GM12878 (cell line): Measurements from ENCODE around the gene SARDH. TPM values are rescaled to one million over a fixed set of nuclear protein-coding genes. Genes with fewer than 3 reads are reported as not detected.

ENCODE experiments used
- ATAC-seq: fragments of 200-7000 bp; cut with Tn5 transposase; 3 replicates; pipeline ENCODE4 v1.9.1; 2020; ENCODE audit warnings: mild to moderate bottlenecking, moderate library complexity
- BruUV-seq: library from RNA; stranded (reverse); fragments of 400-500 nt; replicated peaks from 2 replicates; lab custom pipeline; 2021; lab: Mats Ljungman, UMichigan
- CTCF ChIA-PET: fragments of 300-600 bp; sonication (Branson Sonifier 250); formaldehyde crosslinking; extraction: SDS; loops from one replicate; lab custom pipeline; 2021; ENCODE audit warnings: inconsistent platforms; lab: Yijun Ruan, JAX
- POLR2A ChIA-PET: fragments of 350-600 bp; formaldehyde crosslinking; extraction: SDS; loops from one replicate; lab custom pipeline; 2021; ENCODE audit warnings: inconsistent platforms; lab: Charles Lee
- RAD21 ChIA-PET: fragments of 300-600 bp; sonication (Branson Sonifier 250); formaldehyde crosslinking; loops from one replicate; lab custom pipeline; 2023; ENCODE audit warnings: antibody characterized with exemption; ENCODE audit not compliant: unreplicated experiment; lab: Charles Lee
- SMC1A ChIA-PET: fragments of 300-600 bp; sonication (Branson Sonifier 250); formaldehyde crosslinking; loops from one replicate; lab custom pipeline; 2023; ENCODE audit not compliant: unreplicated experiment, uncharacterized antibody; lab: Charles Lee
- DNase-seq: peaks from one replicate; pipeline ENCODE4 v3.0.0-alpha.2; 2011; ENCODE audit warnings: low read depth, low spot score
- FAIRE-seq: peaks from 3 replicates; lab custom pipeline; 2011; peaks lifted over from hg19 to GRCh38; lab: Jason Lieb, UNC
- H2AFZ ChIP-seq: 2 replicates; pipeline ENCODE4 v1.6.0; 2011; ENCODE audit warnings: low read depth, low read length, control low read depth; ENCODE audit not compliant: control insufficient read depth
- H3K27ac ChIP-seq: 2 replicates; pipeline ENCODE4 v1.5.1; 2011; ENCODE audit warnings: control low read depth; ENCODE audit not compliant: control insufficient read depth, insufficient read depth
- H3K27me3 ChIP-seq, 2 experiments: replicated peaks in 1 of 2; 2 replicates each; pipeline versions ENCODE4 v1.6.0 to v1.6.1; 2011; ENCODE audit warnings: low read length in 1 of 2; ENCODE audit not compliant: control insufficient read depth in 2 of 2, insufficient read depth in 2 of 2
- H3K36me3 ChIP-seq, 2 experiments: 2 replicates each; pipeline ENCODE4 v1.5.1; 2011; ENCODE audit warnings: low read length in 1 of 2; ENCODE audit not compliant: control insufficient read depth in 2 of 2, insufficient read depth in 2 of 2
- H3K4me1 ChIP-seq: 2 replicates; pipeline ENCODE4 v1.6.1; 2011; ENCODE audit warnings: mild to moderate bottlenecking, low read length, moderate library complexity, mixed read lengths; ENCODE audit not compliant: control insufficient read depth, insufficient read depth
- H3K4me2 ChIP-seq: 2 replicates; pipeline ENCODE4 v1.6.0; 2011; ENCODE audit warnings: control low read depth; ENCODE audit not compliant: control insufficient read depth, insufficient read depth
- H3K4me3 ChIP-seq: fragments of 200-600 bp; sonication (generic); 2 replicates; pipeline ENCODE4 v1.5.1; 2016
- H3K79me2 ChIP-seq: 2 replicates; pipeline ENCODE4 v1.6.0; 2011; ENCODE audit warnings: low read length; ENCODE audit not compliant: control insufficient read depth, insufficient read depth
- H3K9ac ChIP-seq: 2 replicates; pipeline ENCODE4 v1.8.0; 2011; ENCODE audit warnings: low read length, control low read depth, mixed read lengths; ENCODE audit not compliant: control insufficient read depth, insufficient read depth
- H3K9me3 ChIP-seq: replicated peaks from 3 replicates; pipeline ENCODE4 v1.5.1; 2011; ENCODE audit warnings: mild to moderate bottlenecking, low read length; ENCODE audit not compliant: control insufficient read depth, insufficient read depth
- H4K20me1 ChIP-seq: 2 replicates; pipeline ENCODE4 v1.6.0; 2011; ENCODE audit not compliant: control insufficient read depth, insufficient read depth
- BRCA1 ChIP-seq: IDR thresholded peaks from 2 replicates; pipeline ENCODE4 v1.6.1; 2011; ENCODE audit warnings: low read depth, low read length, improper control_type of control experiment
- CBFB ChIP-seq: IDR thresholded peaks from 2 replicates; pipeline ENCODE4 v1.6.1; 2016; ENCODE audit warnings: antibody characterized with exemption, low read depth
- CBX3 ChIP-seq: fragments of 200-600 bp; sonication (generic); IDR thresholded peaks from 2 replicates; pipeline ENCODE4 v1.6.1; 2016; ENCODE audit warnings: low read depth, borderline replicate concordance
- DPF2 ChIP-seq: fragments of 450-650 bp; IDR thresholded peaks from 2 replicates; pipeline ENCODE4 v1.6.1; 2017; ENCODE audit warnings: mild to moderate bottlenecking
- E2F4 ChIP-seq: IDR thresholded peaks from 2 replicates; pipeline ENCODE4 v1.6.1; 2012; ENCODE audit warnings: low read depth, low read length, improper control_type of control experiment
- E2F8 ChIP-seq: fragments of 450-650 bp; IDR thresholded peaks from 2 replicates; pipeline ENCODE4 v1.6.1; 2018; ENCODE audit warnings: mild to moderate bottlenecking, low read depth, moderate library complexity; ENCODE audit not compliant: partially characterized antibody
- EGR1 ChIP-seq, 2 experiments: IDR thresholded peaks; 1 replicate in 1 of 2; 2 replicates in 1 of 2; pipeline ENCODE4 v1.6.1; 2011 to 2012; ENCODE audit warnings: low read depth in 2 of 2, low read length in 2 of 2, borderline replicate concordance in 1 of 2, mild to moderate bottlenecking in 1 of 2, moderate library complexity in 1 of 2
- HDGF ChIP-seq: fragments of 450-650 bp; IDR thresholded peaks from 2 replicates; pipeline ENCODE4 v1.6.1; 2016; ENCODE audit warnings: antibody characterized with exemption
- IRF3 ChIP-seq: fragments of 450-650 bp; IDR thresholded peaks from 2 replicates; pipeline ENCODE4 v1.6.1; 2014; ENCODE audit warnings: mild to moderate bottlenecking
- IRF4 ChIP-seq: IDR thresholded peaks from 2 replicates; pipeline ENCODE4 v1.6.1; 2011; ENCODE audit warnings: low read depth, low read length
- NFXL1 ChIP-seq: fragments of 450-650 bp; IDR thresholded peaks from 2 replicates; pipeline ENCODE4 v1.6.1; 2017; ENCODE audit warnings: antibody characterized with exemption, mild to moderate bottlenecking, borderline replicate concordance
- NFYA ChIP-seq: IDR thresholded peaks from 2 replicates; pipeline ENCODE4 v1.6.1; 2011; ENCODE audit warnings: low read depth, mild to moderate bottlenecking, low read length, improper control_type of control experiment, borderline replicate concordance
- SPI1 ChIP-seq: IDR thresholded peaks from 2 replicates; pipeline ENCODE4 v1.6.1; 2011; ENCODE audit warnings: low read depth, mild to moderate bottlenecking, low read length, moderate library complexity, borderline replicate concordance; ENCODE audit not compliant: insufficient read depth
- SUPT20H ChIP-seq: IDR thresholded peaks from 2 replicates; pipeline ENCODE4 v1.6.1; 2011; ENCODE audit warnings: low read depth, mild to moderate bottlenecking, low read length, moderate library complexity, borderline replicate concordance; ENCODE audit not compliant: control insufficient read depth
- ZNF687 ChIP-seq: fragments of 450-650 bp; IDR thresholded peaks from 2 replicates; pipeline ENCODE4 v1.6.1; 2017; ENCODE audit warnings: mild to moderate bottlenecking, moderate library complexity
- WGBS: methylation state at CpG from one replicate; pipeline ENCODE4 v1.1.6; 2016; ENCODE audit warnings: low lambda C conversion rate; ENCODE audit not compliant: insufficient replicate concordance, insufficient coverage; ENCODE audit errors: missing lambda C conversion rate; 5-methylcytosine and 5-hydroxymethylcytosine counted together
- in situ Hi-C: fragments of 300-500 bp; cut with MboI; formaldehyde crosslinking; loops from 9 replicates; pipeline ENCODE4 v1.14.3; 2018; ENCODE audit warnings: mixed read lengths
- intact Hi-C: fragments of 100-400 bp; cut with micrococcal nuclease; formaldehyde crosslinking; loops from one replicate; pipeline ENCODE4 v1.14.2; 2022; ENCODE audit not compliant: unreplicated experiment
- polyA plus RNA-seq, 11 experiments: library from polyadenylated mRNA; depleted of rRNA in 4 of 11; unstranded in 6 of 11; stranded (reverse) in 5 of 11; fragments of >200 nt; fragmentation: Nextera tagmentation in 4 of 11; fragmentation: Illumina TruSeq in 1 of 11; extraction: Ambion mirVana in 4 of 11; extraction: Trizol in 1 of 11; gene quantifications; 1 replicate in 1 of 11; 2 replicates in 10 of 11; pipeline versions ENCODE4 v1.2.1 to v1.2.3, GENCODE V29; 2011 to 2016; ENCODE audit warnings: inconsistent platforms in 2 of 11, missing spikeins in 2 of 11, low read depth in 1 of 11
- total RNA-seq, 4 experiments: library from RNA; depleted of rRNA in 3 of 4; stranded (reverse); fragments of >200 nt in 3 of 4; fragmentation: Illumina TruSeq in 1 of 4; extraction: Trizol in 1 of 4; gene quantifications; 2 replicates each; pipeline versions ENCODE4 v1.2.1 to v1.2.3, GENCODE V29; 2013 to 2021

The SARDH gene
- total and polyA plus RNA-seq, 10 of the 15 experiments (the other 5 are each of a cell fraction or from before 2014, with no cell fraction given): 0.03 to 0.15 (median 0.10) TPM; not detected in 6

GRCh38 chr9:133713960-133714495 is 24.1 kb downstream of the SARDH start:
- RAD21 ChIA-PET: no interaction called here
- no peak for TF ChIP-seq BRCA1
- no peak for TF ChIP-seq CBFB
- TF ChIP-seq ZNF687: no peak
- TF ChIP-seq HDGF: no peak
- TF ChIP-seq SPI1: no peak
- no peak for TF ChIP-seq CBX3
- no peak for TF ChIP-seq NFYA
- TF ChIP-seq IRF4: no peak
- no peak for TF ChIP-seq SUPT20H
- TF ChIP-seq IRF3: no peak
- TF ChIP-seq EGR1 (IDR thresholded peaks at IDR 0.05; ENCODE audit: borderline replicate concordance in 1 of 2, low read depth in 2 of 2, low read length in 2 of 2): no peak
- TF ChIP-seq E2F4: no peak
- no peak for TF ChIP-seq E2F8
- TF ChIP-seq NFXL1: no peak
- no peak for TF ChIP-seq DPF2
- TF ChIP-seq, all 136 proteins: peak for 0
- ATAC-seq (no peak), FAIRE-seq (no peak), DNase-seq (no peak)
- no peak overlapping the region for H3K27ac ChIP-seq
- no peak overlapping the region for H2AFZ ChIP-seq
- ChIA-PET CTCF (interaction anchor here (1.4 kb wide), 1 partner anchor 281 kb away, joined by 4 read pairs; no protein-coding TSS in a partner anchor), POLR2A (no interaction called here), SMC1A (no interaction called here)
- H3K4me2 ChIP-seq: no peak overlapping the region
- 39% methylated on average over 18 of the region's 18 CpGs for WGBS
- no peaks in the 10 kb centered on the region for H4K20me1 ChIP-seq
- H3K27me3 ChIP-seq: peaks cover 0 to 1% of the 10 kb centered on the region in 2 experiments; a peak in 3 of 4 replicates
- in situ Hi-C loops (no loop called here), intact Hi-C loops (no loop called here)
- no peaks in the 10 kb centered on the region for H3K79me2 ChIP-seq
- no peaks in the 10 kb centered on the region; the same call in 2 of the 3 replicates for H3K9me3 ChIP-seq
- no peak overlapping the region for H3K9ac ChIP-seq
- peaks cover 4% of the 10 kb centered on the region for H3K4me1 ChIP-seq
- BruUV-seq: no TSS peak
- H3K4me3 ChIP-seq: no peak overlapping the region
- H3K36me3 ChIP-seq: no peaks in the 10 kb centered on the region
